NCI-H2227 (cell line): ENCODE results near the gene CDH24.
A peak's percentile ranks its signal among the peaks of the same experiment; 100 is the strongest.

Experiments
- DNase-seq: peaks from one replicate; lab custom pipeline; 2025; ENCODE audit not compliant: unreplicated experiment; lab: John Stamatoyannopoulos, UW

CDH24 gene

DNA sequence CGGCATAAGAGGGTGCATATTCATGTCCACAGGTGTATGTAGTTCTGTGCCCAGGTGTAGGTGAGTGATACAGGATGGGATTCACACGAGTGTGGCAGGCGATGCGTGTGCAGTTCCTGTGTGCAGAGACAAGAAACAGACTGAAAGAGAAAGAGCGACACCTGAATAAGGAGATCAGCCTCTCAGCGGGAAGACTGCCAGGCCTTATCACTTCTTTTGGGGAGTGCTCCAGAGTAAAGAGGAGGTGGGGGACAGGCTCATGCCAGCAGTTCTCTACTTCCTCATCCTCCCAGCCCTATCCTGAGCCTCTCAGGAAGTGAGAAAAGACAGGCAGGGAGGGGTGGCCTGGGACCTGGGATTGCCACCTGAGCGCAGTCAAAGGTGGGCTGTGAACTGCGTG lies 12.5 kb downstream of the CDH24 start:
- DNase-seq = no peak

DNA sequence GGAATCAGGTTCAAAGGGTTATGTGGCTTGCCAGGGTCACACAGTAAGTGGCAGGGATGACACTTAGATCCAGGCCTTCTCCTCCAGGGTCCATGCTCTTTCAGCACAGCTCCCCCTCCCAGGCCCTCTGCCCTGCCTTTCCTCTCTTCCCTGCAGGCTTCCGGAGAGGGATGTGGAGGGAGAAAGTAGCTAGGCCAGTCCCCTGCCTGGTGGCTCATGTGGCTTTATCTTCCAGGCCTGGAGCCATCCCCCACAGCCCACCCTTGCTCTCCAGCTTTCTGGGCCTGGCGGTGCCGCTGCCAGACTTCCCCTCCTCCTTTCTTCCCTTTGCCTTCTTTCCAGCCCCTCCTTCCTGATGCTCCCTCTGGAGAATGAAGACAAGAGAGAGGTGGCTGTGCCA lies 13.6 kb downstream of the CDH24 start:
- DNase-seq = no peak

DNA sequence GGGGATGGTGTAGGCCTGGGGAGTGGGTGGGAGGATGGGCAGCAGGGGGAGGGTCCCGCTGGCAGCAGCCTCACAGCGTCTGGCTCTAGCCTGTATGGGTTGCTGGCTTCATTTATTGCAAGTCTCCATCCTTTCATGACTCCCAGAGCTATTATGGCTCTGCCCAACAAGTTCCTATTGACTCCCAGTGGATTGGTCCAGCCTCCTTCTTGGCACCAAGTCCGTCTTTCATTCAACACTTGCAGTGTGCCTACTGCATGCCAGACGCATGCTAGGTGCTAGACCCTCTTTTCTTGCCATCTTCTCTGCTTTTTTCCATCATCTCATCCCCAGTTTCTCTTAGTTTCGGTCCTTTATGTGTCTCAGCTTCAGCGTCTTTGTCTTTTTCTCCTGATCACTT lies 14.2 kb downstream of the CDH24 start:
- no peak for DNase-seq

DNA sequence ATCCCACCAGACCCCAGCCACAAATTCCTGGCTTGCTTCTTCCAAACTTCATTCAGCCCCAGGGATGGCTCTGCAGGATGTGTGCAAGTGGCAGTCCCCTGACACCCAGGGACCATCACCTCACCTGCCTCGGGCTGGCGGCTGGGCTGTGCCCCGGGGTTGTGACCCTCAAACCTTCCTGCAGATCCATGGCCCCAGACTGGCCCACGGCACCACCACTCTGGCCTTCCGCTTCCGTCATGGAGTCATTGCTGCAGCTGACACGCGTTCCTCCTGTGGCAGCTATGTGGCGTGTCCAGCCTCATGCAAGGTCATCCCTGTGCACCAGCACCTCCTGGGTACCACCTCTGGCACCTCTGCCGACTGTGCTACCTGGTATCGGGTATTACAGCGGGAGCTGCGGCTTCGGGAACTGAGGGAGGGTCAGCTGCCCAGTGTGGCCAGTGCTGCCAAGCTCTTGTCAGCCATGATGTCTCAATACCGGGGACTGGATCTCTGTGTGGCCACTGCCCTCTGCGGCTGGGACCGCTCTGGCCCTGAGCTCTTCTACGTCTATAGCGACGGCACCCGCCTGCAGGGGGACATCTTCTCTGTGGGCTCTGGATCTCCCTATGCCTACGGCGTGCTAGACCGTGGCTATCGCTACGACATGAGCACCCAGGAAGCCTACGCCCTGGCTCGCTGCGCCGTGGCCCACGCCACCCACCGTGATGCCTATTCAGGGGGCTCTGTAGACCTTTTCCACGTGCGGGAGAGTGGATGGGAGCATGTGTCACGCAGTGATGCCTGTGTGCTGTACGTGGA lies 15.0 kb downstream of the CDH24 start, which contains the start of gene PSMB11:
Gene PSMB11, plus strand, starts transcription at position 51 of the 804 bp plus-strand sequence. Its CDS starts 14 bp downstream, at position 65.
- no peak for DNase-seq

DNA sequence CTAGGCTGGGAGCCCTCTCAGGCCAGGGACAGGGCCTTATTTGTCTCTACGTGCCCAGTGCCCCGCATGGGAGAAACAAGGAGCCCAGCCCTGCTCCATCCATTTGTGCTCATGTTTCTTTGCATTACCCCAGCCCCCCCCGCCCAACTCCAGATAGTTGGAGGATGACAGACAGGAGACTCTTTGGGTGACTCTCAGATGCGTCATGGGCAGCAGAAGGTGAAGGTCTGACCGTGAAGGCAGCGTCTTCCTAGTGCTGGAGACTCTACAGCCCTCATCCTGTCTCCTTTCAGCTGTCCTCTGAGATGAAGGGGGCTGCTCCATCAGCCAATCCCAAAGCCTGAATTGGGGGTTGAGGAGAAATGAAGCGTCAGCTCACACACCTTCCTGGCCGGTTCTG lies 15.6 kb downstream of the CDH24 start:
- DNase-seq = no peak

DNA sequence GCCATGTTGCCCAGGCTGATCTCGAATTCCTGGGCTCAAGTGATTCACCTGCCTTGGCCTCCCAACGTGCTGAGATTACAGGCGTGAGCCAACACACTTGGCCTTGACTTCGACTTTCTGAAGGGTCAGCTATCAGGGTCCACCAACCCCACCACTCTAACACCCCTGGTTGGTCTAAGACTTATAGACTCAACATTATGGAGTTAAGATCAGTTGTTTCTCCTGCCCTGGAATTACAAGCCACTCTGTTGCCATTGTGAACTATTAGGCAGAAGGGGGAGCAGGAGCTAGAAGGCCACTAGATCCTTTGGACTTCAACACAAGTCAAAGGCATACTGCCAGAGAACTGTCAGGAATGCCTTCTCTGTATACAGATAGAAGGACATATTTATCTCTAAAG lies 17.2 kb downstream of the CDH24 start:
- DNase-seq = no peak

DNA sequence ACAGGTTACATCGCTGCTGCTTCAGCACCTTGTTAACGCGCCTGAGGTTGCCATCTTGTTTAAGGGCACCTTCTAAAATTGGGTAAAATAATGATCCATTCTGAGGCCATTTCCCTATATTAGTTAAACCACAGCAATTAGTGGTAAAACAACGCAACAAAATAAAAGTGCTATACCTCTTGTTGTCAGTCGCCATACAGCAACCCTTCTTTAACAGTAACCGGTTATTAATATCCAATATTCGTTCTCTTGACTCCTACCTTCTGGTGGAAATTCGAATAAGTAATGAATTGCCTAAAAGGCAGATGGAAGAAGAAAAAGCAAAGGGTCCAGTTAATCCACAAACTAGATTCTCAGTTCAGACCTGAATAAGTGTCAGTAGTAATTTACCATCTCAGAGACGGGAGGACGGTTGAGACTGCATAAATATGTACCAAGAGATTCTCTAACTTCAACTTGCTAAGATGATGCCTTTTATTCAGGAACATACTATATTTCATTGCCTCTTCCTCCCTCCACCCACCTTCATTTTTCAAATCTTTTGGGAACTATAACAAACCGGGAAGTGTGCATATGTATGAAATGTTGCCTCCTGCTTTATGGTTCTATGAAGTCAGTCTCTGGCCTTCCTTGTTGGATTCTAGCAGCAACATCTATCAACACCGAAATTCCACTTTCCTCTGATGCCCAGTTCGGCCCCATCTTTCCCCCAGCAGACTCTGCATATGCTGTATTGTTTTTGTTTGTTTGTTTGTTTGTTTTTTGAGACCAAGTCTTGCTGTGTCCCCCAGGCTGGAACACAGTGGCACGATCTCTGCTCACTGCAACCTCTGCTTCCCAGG lies 21.8 kb downstream of the CDH24 start:
- DNase-seq = no peak

DNA sequence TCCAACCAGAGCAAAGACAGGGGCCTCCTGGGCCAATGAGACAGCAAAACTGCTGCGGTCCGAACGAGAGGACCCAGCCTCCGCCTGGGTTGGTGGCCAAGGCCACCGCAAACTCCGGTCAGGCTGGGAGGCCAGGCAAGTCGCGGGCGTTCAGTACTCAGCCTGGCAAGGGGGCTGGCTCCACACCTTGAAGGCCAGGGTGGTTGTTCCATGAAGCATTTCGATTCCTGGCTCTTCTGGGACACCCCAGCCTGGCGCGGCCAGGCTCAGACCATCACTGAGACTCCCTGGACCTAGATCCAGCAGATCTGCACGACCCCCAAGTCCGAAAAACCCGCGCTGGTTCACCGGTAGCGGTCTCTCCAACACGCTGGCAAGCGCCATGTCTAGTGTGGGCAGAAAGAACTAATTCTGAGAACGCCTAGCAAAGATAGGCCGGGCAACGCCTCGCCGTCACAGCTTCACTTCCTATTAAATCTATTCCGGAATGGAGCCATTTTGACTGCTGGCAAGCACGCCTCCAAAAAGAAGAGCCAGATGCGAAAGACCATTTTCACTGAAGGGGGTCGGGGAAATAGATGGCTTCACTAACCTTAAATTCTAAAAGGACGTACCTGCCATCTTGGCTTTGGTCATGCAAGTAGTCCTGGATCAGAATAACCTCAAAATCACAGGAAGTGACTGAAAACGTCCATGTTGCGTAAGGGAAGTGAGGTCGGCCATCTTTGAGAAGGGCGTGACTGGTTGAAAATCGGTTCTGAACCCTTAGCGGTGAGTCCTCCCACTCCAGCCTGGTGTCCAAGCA lies 22.6 kb downstream of the CDH24 start, which contains the start of gene PSMB5:
Gene PSMB5, minus strand, starts transcription at position 403 of the 805 bp plus-strand sequence. Its CDS starts 19 bp downstream, at position 384.
- no peak for DNase-seq

DNA sequence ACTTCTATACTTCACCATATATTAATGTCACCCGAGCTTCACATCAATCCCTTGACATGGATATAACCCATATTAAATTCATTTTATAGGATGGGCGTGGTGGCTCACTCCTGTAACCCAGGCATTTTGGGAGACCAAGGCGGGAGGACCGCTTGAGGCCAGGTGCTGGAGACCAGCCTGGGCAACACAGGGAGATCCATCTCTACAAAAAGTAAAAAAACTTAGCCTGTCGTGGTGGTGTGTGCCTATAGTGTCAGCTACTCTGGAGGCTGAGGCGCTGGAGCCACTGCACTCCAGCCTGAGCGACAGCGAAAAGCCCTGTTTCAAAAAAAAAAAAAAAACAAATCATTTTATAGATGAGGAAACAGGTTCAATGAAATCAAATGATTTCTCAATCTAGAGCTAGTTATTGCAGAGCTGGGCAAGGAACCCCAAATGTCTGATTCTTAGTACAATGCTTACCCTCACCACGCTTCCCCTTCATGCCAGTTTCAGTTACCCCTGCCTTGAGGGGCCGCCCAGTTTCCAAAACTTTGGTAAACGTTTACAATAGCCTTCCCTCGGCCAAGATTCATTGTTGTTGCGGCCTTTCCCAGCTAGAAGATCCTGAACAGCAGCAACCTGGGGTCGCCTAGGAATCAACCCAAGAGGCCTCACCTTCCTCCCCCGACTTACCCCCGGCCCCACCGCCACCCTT lies 23.4 kb downstream of the CDH24 start:
- DNase-seq = no peak

DNA sequence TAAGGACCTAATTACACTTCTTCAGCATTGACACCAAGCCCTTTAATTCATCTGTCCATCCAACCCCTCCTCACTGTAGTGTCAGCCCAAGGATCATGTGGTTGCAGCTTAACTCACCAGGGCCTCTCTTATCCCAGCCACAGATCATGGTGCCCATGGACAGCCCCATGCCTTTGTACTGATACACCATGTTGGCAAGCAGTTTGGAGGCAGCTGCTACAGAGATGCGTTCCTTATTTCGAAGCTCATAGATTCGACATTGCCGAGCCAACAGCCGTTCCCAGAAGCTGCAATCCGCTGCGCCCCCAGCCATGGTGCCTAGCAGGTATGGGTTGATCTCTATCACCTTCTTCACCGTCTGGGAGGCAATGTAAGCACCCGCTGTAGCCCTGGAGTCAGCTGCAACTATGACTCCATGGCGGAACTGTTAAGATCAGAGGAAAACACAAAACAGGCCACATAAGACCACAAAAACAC lies 24.0 kb downstream of the CDH24 start:
- DNase-seq = no peak

DNA sequence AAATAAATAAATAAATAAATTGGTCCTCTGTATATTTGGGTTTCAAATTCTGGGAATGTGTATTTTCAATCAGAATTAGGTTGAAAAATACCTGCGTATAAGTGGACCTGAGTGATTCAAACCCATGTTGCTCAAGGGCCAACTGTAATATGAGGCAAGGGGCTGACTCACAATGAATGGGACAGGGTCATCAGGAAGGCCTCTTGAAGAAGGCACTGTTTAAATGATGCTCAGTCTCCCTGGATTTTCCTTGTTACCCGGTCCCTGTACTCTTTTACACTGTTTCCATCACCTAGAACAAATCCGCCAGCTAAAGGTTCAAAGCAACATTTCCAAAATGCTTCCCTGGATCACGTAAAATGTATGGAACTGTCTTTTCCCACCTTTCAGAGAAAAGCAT lies 26.4 kb downstream of the CDH24 start:
- DNase-seq = no peak

DNA sequence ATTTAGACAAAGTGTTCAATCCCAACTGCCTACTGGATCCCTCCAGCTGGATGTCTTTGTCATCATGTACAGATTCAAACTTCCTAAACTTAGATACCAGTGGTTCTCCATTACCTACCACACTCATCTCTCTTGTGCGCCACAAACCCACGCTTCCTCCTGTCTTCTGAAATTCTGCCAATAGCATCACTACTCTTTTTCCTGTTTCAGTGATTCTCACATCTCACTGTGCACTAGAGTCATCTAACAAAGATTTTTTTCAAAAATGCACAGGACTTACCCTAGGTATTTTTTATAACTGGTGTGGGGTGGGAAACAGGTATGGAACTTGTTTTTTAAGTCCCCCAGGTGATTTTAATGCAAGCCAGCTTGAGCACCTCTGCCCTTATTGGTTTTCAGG lies 28.5 kb downstream of the CDH24 start:
- DNase-seq = no peak

DNA sequence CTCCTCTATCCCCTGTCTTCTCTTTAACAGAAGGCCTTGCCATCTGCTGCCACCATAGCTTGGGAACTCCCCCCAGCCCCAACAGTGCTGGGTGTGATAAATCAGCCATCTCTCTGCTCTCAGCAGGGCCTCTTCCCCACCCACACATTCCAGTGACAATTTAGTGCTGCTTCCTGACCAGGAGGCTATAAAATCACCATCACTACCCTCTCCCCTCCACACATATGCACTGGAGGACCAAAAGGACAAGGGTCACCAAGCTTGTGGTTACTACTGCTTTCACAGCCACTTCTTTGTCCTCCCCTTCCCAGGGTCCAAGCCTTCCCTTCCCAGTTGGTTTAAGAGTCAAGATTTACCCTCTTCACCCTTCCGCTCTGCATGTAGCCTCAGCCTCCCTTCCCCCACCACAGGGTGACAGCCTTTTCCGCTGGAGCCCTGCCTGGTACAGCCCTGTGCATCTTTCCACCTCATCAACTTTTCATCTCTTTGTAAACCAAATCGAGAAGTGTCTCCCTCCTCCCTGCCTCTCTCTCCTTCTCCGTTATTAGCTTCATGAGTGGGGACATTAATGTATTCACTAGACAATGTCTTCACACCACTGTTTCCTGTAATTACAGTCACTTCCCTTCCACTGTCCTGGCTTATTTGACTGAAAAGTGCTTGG lies 32.0 kb downstream of the CDH24 start:
- peak; percentile 71 for DNase-seq

DNA sequence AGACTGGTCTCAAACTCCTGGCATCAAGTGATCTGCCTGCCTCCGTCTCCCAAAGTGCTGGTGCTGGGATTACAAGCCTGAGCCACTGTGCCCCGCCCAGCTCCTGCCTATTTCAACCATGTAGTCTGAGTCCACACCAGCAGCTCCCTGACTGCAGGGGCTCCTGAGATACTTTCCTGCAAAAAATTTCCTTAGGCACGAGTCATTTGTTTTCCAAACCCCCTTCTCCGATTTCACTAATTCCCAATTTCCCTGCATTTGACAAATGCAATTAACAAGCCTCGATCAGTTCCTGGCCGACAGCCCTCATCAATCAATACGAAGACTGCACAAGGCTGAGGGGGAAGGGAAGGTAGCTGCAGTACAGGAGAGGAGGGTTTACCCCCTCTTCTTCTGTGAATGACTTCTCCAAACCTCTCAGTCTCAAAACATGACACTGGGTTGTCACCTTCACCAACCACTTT lies 32.7 kb downstream of the CDH24 start:
- no peak for DNase-seq

DNA sequence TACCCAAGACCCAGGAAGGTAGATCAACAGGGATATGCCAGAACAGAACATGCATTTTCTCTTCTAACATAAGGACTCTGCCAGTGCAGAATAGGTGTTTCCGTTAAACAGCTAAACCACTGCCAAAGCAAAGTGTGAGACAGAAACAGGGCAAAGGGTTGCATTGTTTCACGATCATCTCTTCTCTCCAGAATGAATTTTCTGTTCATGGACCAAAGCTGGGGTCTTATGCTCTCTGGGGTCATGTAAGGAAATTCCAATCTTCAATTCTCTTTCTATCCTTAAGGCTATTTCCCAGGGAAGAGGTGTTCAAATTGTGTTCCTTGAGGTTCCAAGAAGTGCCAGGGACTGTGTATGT lies 33.5 kb downstream of the CDH24 start:
- DNase-seq = no peak

DNA sequence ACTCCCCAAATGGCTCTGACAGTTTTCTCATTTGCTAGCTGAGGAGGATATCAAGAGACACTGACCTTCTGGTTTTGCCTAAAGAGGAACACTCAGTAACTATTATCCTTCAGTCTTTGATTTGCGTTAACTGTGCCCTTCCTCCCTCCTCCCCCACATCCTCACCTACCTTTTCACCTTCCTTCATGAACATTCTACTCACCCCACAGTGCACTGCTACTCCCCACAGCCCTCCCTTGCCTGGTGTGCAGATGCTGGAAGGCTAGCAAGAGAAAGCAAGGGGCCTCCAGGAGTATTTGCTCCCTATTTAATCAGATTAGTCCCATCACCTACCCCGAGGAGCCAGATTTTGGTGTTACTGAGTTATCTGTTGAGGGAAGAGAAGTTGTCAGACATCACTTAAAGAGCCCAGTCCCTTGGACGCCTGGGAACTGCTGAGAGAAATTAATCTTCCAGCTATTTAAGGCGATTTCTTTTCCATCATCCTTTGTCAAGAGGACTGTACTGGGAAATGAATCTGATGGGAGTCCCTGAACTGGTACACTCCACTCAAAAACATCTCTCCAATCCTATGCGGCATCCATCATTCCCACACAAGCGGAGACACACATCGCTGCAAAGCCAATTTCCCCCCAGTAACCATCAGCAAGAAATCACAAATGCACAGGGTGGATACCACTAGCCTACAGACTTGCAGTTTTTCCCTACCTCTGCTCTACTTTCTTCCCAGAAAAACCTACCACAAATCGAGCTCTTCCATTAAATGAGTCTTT lies 34.1 kb downstream of the CDH24 start:
- DNase-seq = no peak

DNA sequence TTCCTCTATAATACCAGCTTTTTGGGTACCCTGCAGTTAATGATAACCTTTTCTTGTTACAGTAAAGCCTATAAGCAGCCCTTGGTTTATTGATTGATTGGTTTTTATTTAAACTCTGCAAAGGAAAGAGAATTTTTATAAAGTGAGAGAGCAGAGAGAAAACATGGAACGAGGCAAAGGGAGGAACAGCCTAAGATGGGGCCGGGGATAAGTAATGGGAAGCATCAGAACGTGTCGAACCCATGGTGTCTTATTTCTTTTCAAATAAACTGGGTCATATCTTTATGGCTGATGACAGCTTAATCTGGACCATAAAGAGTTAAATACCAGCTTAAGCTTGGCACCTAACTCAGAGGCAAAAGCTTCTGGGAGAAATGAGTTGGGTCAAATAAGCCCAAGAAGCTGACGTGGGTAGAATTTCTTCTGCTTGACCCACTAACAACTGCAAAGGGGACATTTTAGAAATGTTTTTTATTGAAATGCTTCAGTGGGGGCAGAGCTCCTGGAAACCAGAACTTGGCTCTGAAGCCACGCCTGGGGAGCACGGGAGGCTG lies 35.4 kb downstream of the CDH24 start:
- DNase-seq = no peak

DNA sequence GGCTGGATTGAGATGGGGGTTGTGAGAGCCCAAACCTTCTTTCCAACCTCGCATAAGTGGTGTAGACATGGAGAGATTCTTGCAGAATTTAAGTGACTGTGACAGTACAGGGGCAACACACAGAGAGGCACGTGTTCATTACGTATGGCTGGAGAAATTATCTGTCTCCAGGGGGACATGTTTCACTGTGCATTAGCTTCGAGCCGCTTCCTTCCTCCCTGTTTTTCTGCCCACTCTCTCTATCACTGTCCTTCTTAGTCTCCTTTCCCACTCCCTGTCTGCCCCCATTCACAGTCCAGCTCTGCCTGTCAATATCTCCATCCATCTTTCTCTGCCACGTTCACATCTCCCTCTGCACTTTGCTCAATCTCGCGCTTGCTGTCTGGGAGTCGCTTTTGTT lies 35.9 kb downstream of the CDH24 start:
- no peak for DNase-seq
